ES-I3 (cell line): ENCODE results near the gene CRACR2B.

Experiments used
- H3K36me3 ChIP-seq: 2 replicates; pipeline ENCODE4 v1.6.1; 2013; ENCODE audit warnings: mild to moderate bottlenecking, low read length, control low read depth, moderate library complexity; ENCODE audit not compliant: insufficient read depth
- H3K4me1 ChIP-seq: 2 replicates; pipeline ENCODE4 v1.6.1; 2013; ENCODE audit warnings: mild to moderate bottlenecking, control low read depth, low read length; ENCODE audit not compliant: insufficient read depth
- H3K9ac ChIP-seq: 2 replicates; pipeline ENCODE4 v1.6.1; 2013; ENCODE audit warnings: low read depth, mild to moderate bottlenecking, low read length, moderate library complexity
- H3K9me3 ChIP-seq: 2 replicates; pipeline ENCODE4 v1.6.1; 2013; ENCODE audit warnings: mild to moderate bottlenecking, low read length, moderate library complexity; ENCODE audit not compliant: control insufficient read depth, insufficient read depth

The CRACR2B gene

DNA sequence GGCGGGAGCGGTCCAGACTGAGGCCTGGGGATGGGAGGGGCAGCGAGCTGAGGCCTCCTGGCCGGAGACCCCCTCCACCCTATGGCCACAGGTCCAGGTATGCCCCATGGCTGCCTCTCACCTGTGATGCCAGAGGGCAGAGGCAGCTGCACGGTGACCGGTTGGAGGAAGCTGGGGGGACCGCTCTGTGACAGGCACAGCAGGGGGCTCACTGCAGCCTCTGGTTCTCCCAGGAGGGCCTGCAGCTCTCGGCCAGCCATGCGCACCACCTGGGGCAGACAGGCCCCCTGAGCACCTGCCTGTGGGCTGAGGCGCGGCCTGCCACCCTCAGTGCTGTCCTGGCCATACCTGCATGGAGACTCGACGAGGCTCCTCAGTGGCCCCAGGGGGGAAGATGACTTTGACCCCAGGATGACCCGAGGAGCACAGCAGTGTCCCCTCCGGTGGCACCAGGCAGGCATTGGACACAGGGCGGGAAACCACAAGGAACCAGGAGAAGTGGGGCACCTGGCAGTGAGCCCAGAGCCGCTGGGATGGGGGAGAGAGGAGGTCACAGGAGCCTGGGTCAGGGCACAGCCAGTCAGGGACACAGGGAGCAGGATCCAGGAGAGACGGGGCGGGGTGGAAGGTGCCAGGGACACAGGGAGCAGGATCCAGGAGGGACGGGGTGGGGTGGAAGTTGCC is 26.5 kb upstream of the CRACR2B start:
- Histone ChIP-seq H3K9ac (no peak overlapping the region), H3K36me3 (peaks cover 8% of the 10 kb centered on the region), H3K4me1 (peaks cover 5% of the 10 kb centered on the region), H3K9me3 (no peaks in the 10 kb centered on the region)

DNA sequence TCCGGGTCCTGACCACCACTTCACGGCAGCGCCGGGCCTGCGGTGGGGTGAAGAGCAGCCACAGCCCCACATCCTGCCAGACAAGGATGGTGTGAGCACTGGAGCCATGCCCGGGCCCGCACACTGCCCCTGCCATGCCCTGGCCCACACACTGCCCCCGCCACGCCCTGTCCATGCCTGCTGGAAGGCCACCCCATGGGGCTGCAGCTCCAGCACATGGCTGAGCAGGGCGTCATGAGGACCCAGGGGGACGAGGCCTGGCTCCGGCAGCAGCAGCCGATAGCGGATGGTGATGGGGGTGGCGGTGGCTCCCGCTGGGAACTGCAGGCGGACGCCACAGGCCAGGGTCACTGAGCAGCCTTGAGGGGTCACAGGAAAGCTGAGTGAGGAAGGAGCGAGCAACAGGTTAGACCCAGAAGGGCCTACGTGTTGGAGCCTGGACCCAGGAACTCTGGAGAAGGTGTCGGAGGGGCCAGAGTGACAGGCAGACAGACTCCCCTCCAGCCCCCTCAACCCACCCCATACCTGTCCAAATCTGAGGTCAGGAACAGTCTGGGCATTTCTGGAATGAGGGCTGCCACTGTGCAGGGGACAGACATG is 25.6 kb upstream of the CRACR2B start:
- Histone ChIP-seq H3K36me3 (peaks cover 8% of the 10 kb centered on the region), H3K4me1 (no peaks in the 10 kb centered on the region; the same call in 1 of the 2 replicates), H3K9ac (no peak overlapping the region), H3K9me3 (no peaks in the 10 kb centered on the region)

DNA sequence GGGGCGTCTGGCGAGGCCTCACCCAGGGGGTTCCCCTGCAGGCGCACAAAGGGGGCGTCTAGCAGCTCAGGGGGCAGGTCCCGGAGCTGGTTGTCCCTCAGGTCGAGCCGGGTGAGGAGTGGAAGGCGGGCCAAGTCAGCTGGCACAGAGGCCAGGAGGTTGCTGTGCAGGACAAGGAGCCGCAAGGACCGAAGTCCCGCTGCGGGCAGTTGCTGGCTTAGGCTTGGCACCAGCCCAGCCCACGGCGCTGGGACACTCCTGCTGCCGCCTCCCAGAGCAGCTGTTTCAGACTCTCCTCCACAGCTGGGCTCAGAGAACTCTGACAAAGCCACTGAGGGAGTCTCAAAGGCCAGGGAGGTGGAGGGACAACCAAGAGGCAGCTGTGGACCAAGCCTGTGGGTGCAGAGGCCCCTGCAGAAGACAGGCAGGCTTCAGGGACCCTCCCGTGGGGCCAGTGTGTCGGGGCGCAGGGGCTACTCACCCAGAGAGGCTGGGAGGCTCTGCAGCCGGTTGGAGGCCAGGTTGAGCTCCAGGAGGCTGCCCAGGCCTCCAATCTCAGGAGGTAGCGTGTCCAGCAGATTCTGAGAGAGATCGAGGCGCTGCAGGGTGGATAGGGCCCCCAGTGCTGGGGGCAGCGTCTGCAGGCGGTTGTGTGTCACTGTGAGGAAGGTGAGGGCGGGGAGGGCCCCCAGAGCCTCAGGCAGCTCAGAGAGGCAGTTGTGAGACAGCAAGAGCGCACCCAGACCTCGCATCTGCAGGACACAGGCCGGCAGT is 24.8 kb upstream of the CRACR2B start:
- H3K4me1 ChIP-seq: no peaks in the 10 kb centered on the region; the same call in 1 of the 2 replicates
- H3K9ac ChIP-seq: no peak overlapping the region
- no peaks in the 10 kb centered on the region for H3K9me3 ChIP-seq
- peaks cover 8% of the 10 kb centered on the region for H3K36me3 ChIP-seq

GRCh38 chr11:803467-803742 is 24.3 kb upstream of the CRACR2B start:
- Histone ChIP-seq H3K4me1 (no peaks in the 10 kb centered on the region; the same call in 1 of the 2 replicates), H3K9ac (peak overlapping the region; percentile 74; the same call in 1 of the 2 replicates), H3K36me3 (peaks cover 8% of the 10 kb centered on the region), H3K9me3 (no peaks in the 10 kb centered on the region)

DNA sequence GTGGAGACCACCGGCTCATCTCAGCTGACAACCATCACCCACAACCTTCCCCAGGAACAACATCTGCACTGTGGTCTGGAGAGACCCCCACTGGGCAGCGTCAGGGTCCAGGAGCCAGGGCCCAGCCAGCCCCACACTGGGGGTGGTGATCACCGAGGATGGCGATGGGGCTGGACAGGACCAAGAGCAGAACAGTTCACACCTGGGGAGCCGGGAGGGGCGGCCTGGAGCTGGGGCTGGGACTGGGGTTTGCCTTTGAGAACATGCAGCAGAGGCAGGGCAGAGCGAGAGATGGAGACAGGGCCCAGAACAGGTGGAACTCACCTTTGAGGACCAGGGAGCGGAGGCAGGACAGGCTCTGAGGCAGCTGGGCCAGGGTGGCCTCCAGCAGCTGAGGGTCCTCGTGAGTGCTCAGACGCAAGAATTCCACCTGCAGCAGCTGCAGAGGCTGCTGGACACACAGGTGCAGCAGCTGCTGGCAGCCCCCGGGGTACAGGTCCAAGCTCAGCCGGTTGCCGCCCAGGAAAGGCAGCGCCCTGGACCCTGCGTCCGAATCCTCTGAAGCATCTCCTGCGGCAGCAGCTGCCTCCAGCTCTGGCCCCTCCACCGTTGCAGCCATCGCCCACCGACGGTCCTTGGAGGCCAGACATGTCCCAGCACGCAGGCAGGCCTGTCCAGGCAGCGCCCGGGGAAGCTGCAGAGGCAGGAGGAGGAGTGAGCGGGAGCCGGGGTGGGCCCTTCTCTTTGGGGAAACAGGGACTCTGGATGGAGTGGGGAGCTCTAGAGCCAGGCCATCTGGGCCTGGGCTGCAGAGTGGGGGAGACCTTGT is 23.7 kb upstream of the CRACR2B start:
- peak overlapping the region; percentile 74 for H3K9ac ChIP-seq
- no peaks in the 10 kb centered on the region; the same call in 1 of the 2 replicates for H3K4me1 ChIP-seq
- peaks cover 8% of the 10 kb centered on the region for H3K36me3 ChIP-seq
- H3K9me3 ChIP-seq: no peaks in the 10 kb centered on the region

DNA sequence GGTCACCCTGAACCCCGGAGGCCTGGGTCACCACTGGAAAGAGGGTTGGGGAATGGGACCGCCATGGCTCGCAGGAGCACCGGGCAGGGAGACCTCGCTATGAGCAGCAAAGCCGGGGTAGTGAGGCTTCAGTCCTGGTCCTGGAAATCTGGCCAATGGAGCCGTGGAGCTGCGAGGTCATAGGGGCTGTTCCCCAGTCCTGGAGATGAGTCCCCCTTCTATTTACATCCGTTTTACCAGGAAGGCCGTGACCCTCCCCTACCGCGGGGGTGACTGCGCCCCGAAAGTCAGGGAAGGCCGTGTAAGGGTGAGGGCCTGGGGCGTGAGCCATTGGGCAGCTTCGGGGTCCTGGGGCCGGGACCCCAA is 23.1 kb upstream of the CRACR2B start:
- no peaks in the 10 kb centered on the region for H3K9me3 ChIP-seq
- H3K9ac ChIP-seq: peak overlapping the region; percentile 74
- H3K4me1 ChIP-seq: no peaks in the 10 kb centered on the region; the same call in 1 of the 2 replicates
- H3K36me3 ChIP-seq: peaks cover 8% of the 10 kb centered on the region

DNA sequence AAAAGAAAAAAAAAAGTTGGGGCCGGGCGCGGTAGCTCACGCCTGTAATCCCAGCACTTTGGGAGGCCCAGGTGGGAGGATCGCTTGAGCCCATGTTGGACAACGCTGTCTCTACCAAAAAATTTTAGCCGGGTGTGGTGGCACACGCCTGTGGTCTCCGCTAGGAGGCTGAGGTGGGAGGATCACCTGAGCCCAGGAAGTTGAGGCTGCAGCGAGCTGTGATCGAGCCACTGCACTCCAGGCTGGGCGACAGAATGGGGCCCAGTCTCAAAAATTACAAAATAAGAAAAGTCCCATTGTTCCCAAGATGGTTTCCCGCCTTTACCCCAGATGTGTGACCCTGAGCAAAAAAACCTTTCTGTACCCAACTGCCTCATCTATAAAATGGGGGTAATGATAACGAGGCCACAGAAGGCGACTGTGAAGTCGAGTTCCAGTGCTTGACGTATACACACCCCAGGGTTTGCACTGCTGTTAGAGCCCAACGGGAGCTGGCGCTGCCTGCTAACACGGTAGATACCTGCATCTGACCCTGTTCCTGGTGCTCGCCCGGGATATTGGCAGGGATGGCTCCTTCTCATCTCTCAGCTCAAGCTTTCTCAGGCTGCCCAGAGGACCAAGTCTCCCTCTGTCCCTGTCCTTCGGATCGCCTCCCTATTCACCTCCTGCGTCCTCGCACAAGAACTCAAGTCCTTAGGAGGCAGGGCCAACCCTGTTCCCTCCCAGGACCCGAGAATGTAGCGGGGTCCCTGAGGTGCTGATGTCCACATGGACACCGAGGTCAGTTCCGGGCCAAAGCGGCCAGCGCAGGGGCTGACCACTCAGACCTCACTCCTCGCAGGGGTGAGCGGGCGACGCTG is 19.1 kb upstream of the CRACR2B start:
- H3K4me1 ChIP-seq: no peaks in the 10 kb centered on the region; the same call in 1 of the 2 replicates
- peak overlapping the region; percentile 85 for H3K9ac ChIP-seq
- H3K9me3 ChIP-seq: no peaks in the 10 kb centered on the region
- peaks cover 21% of the 10 kb centered on the region for H3K36me3 ChIP-seq

- H3K36me3 ChIP-seq: peaks cover 21% of the 10 kb centered on the region
- no peaks in the 10 kb centered on the region for H3K4me1 ChIP-seq
- H3K9me3 ChIP-seq: no peaks in the 10 kb centered on the region
- peak within 1 kb of the TSS; percentile 85 for H3K9ac ChIP-seq
These were observed 18.3 kb upstream of the CRACR2B start, which contains the start of gene RPLP2 for GRCh38 chr11:809287-810039. Gene RPLP2, plus strand, starts transcription at chr11:809967. Its CDS starts 268 bp downstream, at chr11:810235.

GRCh38 chr11:810040-810567 is 17.6 kb upstream of the CRACR2B start:
- Histone ChIP-seq H3K4me1 (no peaks in the 10 kb centered on the region), H3K36me3 (peaks cover 21% of the 10 kb centered on the region)

DNA sequence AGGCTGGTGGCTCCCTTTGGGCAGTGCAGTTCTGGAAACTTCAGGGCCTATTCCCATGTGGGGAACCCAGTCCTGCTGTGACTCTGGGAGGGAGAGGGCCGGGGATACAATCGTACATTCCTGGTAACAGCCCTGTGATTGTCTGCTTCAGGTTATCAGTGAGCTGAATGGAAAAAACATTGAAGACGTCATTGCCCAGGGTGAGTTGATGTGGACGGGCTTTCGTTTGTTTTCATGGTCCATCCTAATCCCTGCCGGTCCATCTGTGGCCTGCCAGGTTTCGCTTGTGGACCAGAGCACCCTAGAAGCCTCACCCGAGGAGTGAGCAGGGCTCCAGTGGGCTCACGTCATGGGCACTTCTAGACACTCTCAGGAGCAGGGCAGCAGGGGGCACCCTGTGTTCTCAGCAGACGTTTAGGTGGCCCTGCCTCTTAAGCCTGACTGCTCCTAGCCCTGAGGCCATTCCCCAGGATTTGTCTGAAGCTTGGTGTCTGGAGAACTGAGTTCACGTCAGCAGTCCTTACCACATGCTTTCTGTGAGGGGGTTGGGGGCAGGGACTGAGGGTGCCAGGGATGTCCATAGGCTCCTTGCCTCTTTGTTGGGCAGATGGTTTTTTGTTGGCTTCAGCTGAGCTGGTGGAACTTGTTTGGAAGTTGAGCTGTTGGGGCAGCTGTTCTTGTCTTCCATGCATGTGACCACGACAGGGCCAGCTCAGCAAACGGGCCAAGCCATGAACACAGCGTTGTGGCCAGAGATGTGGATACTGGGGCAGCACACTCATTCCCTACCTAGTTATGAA is 16.1 kb upstream of the CRACR2B start:
- peaks cover 21% of the 10 kb centered on the region for H3K36me3 ChIP-seq
- H3K9me3 ChIP-seq: no peaks in the 10 kb centered on the region
- no peak overlapping the region for H3K9ac ChIP-seq
- peaks cover 3% of the 10 kb centered on the region; the same call in 1 of the 2 replicates for H3K4me1 ChIP-seq

More at GRCh38 chr11:810040-810567, 17.6 kb upstream of the CRACR2B start:
- Histone ChIP-seq H3K9me3 (no peaks in the 10 kb centered on the region), H3K9ac (peak overlapping the region; percentile 85)

- no peak overlapping the region for H3K9ac ChIP-seq
- H3K9me3 ChIP-seq: no peaks in the 10 kb centered on the region
- H3K36me3 ChIP-seq: peaks cover 21% of the 10 kb centered on the region
- peaks cover 3% of the 10 kb centered on the region; the same call in 1 of the 2 replicates for H3K4me1 ChIP-seq
These were observed 15.3 kb upstream of the CRACR2B start for GRCh38 chr11:812390-812789.

GRCh38 chr11:813072-813455 is 14.7 kb upstream of the CRACR2B start:
- peaks cover 3% of the 10 kb centered on the region; the same call in 1 of the 2 replicates for H3K4me1 ChIP-seq
- H3K36me3 ChIP-seq: peaks cover 21% of the 10 kb centered on the region
- H3K9ac ChIP-seq: no peak overlapping the region
- no peaks in the 10 kb centered on the region for H3K9me3 ChIP-seq
